ENCODE results near the gene SLC36A3. TPM values are rescaled to one million over a fixed set of nuclear protein-coding genes. Genes with fewer than 3 reads are reported as not detected.

SLC36A3 gene
- not detected in 5 replicates for total RNA-seq (2022; extraction: Qiagen RNA extraction)

GRCh38 chr5:151303666-151304065 is at the start of gene SLC36A3:
Gene SLC36A3 (minus strand): TSS chr5:151303766. CDS start chr5:151303354, 412 bp downstream.

DNA sequence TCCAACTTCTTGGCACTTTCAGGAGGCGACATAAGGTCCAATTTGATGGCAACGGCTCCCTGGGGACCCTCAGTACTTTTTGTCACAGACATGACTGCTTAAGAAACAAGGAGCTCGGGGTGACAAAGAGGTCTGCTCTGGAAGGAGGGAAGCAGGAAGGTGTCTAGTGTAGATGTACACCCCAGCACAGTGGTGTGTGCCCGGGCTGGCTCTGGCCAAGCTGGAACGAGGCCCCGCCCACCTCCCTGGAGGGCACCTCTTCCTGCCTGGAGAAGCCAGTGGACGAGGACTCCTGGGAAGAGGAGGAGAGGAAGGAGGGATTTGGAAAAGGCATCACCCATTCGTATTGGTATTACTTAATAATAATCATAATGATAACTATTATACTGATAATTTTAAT is 43.8 kb upstream of the SLC36A3 start, which contains the start of gene SLC36A2:
Gene SLC36A2 (minus strand): TSS at position 191 of the 400 bp plus-strand sequence. CDS start 99 bp downstream, at position 92.

GRCh38 chr5:151252762-151253604 is 50.6 kb downstream of the SLC36A3 start, which contains the start of gene GM2A:
Gene GM2A (plus strand): TSS chr5:151253185. CDS start chr5:151253217, 32 bp downstream.

Other genes with a start within 250 kb of the SLC36A3 start
- 138 to 148 TPM (median 145 TPM) in 5 replicates for gene TNIP1, start 222.7 kb downstream of the SLC36A3 start, total RNA-seq (2022; extraction: Qiagen RNA extraction)
- 41.9 to 54.5 TPM (median 45.0 TPM) in 5 replicates for gene ANXA6, start 146.0 kb downstream of the SLC36A3 start, total RNA-seq (2022; extraction: Qiagen RNA extraction)
- 1.3 to 1.8 TPM (median 1.3 TPM) in 5 replicates for gene CCDC69, start 79.7 kb downstream of the SLC36A3 start, total RNA-seq (2022; extraction: Qiagen RNA extraction)
- 15.7 to 20.1 TPM (median 16.9 TPM) in 5 replicates for gene GM2A, start 50.6 kb downstream of the SLC36A3 start, total RNA-seq (2022; extraction: Qiagen RNA extraction)
- gene SLC36A2, start 43.8 kb upstream of the SLC36A3 start, total RNA-seq (2022; extraction: Qiagen RNA extraction), result not detected in 5 replicates
- 8.3 to 9.5 TPM (median 9.0 TPM) in 5 replicates for gene SLC36A1, start 143.8 kb upstream of the SLC36A3 start, total RNA-seq (2022; extraction: Qiagen RNA extraction)

Data from A549 treated with Hydrocortisone at 1 μM for 4 hours (cell line).